Caco-2 (cell line): ENCODE results near the gene FOXE1. TPM values are rescaled to one million over a fixed set of nuclear protein-coding genes. Genes with fewer than 3 reads are reported as not detected.

Experiments used
- BruUV-seq: library from RNA; stranded (reverse); fragments of 400-500 nt; replicated peaks from 2 replicates; lab custom pipeline; 2021; lab: Mats Ljungman, UMichigan
- CTCF ChIA-PET: fragments of 300-600 bp; sonication (Branson Sonifier 250); formaldehyde crosslinking; loops from one replicate; lab custom pipeline; 2022; ENCODE audit warnings: antibody characterized with exemption; lab: Charles Lee
- POLR2A ChIA-PET: fragments of 300-600 bp; sonication (Branson Sonifier 250); formaldehyde crosslinking; loops from one replicate; lab custom pipeline; 2022; ENCODE audit warnings: antibody characterized with exemption; lab: Charles Lee
- DNase-seq, 2 experiments: peaks; one replicate each; pipeline versions ENCODE4 v3.0.0 to v3.0.0-alpha.2; 2020 to 2022
- H3K27me3 ChIP-seq: replicated peaks from 2 replicates; pipeline ENCODE4 v1.6.0; 2011; ENCODE audit warnings: low read length; ENCODE audit not compliant: control insufficient read depth, insufficient read depth
- H3K36me3 ChIP-seq: 2 replicates; pipeline ENCODE4 v1.5.1; 2011; ENCODE audit warnings: low read length; ENCODE audit not compliant: control insufficient read depth, insufficient read depth
- H3K4me1 ChIP-seq: fragments of 250-450 bp; sonication (Bioruptor Pico); 2 replicates; pipeline ENCODE4 v1.5.1; 2020; ENCODE audit warnings: mild to moderate bottlenecking
- H3K4me3 ChIP-seq: 2 replicates; pipeline ENCODE4 v1.5.1; 2011; ENCODE audit warnings: low read depth, mild to moderate bottlenecking, control low read depth, low read length
- H3K9me3 ChIP-seq: fragments of 250-450 bp; sonication (Bioruptor Pico); 2 replicates; pipeline ENCODE4 v1.5.1; 2020; ENCODE audit warnings: mild to moderate bottlenecking, moderate library complexity
- H3K27ac Mint-ChIP-seq: one replicate; pipeline ENCODE4 v1.8.0; 2022; ENCODE audit warnings: mixed read lengths; ENCODE audit not compliant: unreplicated experiment
- H3K27me3 Mint-ChIP-seq: one replicate; pipeline ENCODE4 v1.8.0; 2022; ENCODE audit warnings: mixed read lengths; ENCODE audit not compliant: insufficient read depth, unreplicated experiment
- H3K36me3 Mint-ChIP-seq: one replicate; pipeline ENCODE4 v1.8.0; 2022; ENCODE audit warnings: mild to moderate bottlenecking, mixed read lengths; ENCODE audit not compliant: insufficient read depth, unreplicated experiment
- H3K4me1 Mint-ChIP-seq: one replicate; pipeline ENCODE4 v1.8.0; 2022; ENCODE audit warnings: low read depth, mixed read lengths; ENCODE audit not compliant: unreplicated experiment
- H3K4me3 Mint-ChIP-seq: one replicate; pipeline ENCODE4 v1.8.0; 2022; ENCODE audit warnings: mild to moderate bottlenecking, moderate library complexity, mixed read lengths; ENCODE audit not compliant: unreplicated experiment
- H3K9me3 Mint-ChIP-seq: one replicate; pipeline ENCODE4 v1.8.0; 2022; ENCODE audit warnings: mixed read lengths; ENCODE audit not compliant: unreplicated experiment
- intact Hi-C: fragments of 100-400 bp; cut with micrococcal nuclease; formaldehyde crosslinking; loops from one replicate; pipeline ENCODE4 v1.10.0; 2022; ENCODE audit not compliant: unreplicated experiment
- total RNA-seq: library from RNA; stranded (reverse); gene quantifications from 2 replicates; pipeline ENCODE4 v1.2.3, GENCODE V29; 2022
- TF ChIP-seq, protein P1 (sequence below), 2 experiments: fragments of 200-600 bp in 1 of 2; IDR thresholded peaks; 1 replicate in 1 of 2; 2 replicates in 1 of 2; pipeline versions ENCODE4 v1.5.1 to v1.8.0; 2011 to 2022; ENCODE audit warnings: antibody characterized with exemption in 1 of 2, control low read depth in 1 of 2, inconsistent platforms in 1 of 2, low read depth in 1 of 2, low read length in 1 of 2, mild to moderate bottlenecking in 1 of 2, moderate library complexity in 1 of 2; ENCODE audit not compliant: insufficient read depth in 1 of 2, severe bottlenecking in 1 of 2, unreplicated experiment in 1 of 2

The FOXE1 gene
- total RNA-seq, 1 experiment from 2014 or later = not detected

DNA sequence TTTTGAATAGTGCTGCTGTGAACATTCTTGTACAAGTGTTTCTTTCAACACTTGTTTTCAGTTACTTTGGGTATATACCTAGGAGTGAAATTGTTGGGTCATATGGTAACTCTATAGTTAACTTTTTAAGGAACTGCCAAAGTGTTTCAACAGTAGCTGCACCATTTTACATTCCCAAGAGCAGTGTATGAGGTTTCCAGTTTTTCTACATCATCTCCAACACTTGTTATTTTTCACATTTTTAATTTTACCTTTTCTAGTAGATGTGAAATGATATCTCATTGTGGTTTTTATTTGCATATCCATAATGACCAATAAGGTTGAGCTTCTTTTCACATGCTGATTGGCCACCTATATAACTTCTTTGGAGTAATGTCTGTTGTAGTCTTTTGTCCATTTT, 40.0 kb upstream of the FOXE1 start:
- no TSS peak for BruUV-seq
- TF ChIP-seq, protein P1, sequence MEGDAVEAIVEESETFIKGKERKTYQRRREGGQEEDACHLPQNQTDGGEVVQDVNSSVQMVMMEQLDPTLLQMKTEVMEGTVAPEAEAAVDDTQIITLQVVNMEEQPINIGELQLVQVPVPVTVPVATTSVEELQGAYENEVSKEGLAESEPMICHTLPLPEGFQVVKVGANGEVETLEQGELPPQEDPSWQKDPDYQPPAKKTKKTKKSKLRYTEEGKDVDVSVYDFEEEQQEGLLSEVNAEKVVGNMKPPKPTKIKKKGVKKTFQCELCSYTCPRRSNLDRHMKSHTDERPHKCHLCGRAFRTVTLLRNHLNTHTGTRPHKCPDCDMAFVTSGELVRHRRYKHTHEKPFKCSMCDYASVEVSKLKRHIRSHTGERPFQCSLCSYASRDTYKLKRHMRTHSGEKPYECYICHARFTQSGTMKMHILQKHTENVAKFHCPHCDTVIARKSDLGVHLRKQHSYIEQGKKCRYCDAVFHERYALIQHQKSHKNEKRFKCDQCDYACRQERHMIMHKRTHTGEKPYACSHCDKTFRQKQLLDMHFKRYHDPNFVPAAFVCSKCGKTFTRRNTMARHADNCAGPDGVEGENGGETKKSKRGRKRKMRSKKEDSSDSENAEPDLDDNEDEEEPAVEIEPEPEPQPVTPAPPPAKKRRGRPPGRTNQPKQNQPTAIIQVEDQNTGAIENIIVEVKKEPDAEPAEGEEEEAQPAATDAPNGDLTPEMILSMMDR (IDR thresholded peaks at IDR 0.05; ENCODE audit: insufficient read depth in 1 of 2, low read depth in 1 of 2, low read length in 1 of 2, severe bottlenecking in 1 of 2, unreplicated experiment in 1 of 2) = no peak
- no peak overlapping the region for H3K4me3 ChIP-seq
- Mint-ChIP-seq H3K36me3 (peaks cover 5% of the 10 kb centered on the region), H3K27ac (no peak overlapping the region), H3K27me3 (peaks cover 3% of the 10 kb centered on the region), H3K4me1 (peaks cover 6% of the 10 kb centered on the region), H3K9me3 (peaks cover 10% of the 10 kb centered on the region), H3K4me3 (no peak overlapping the region)
- H3K9me3 ChIP-seq = 0 out of 2 replicates have a peak, but pooled peaks cover 4% of the 10 kb centered on the region
- H3K27me3 ChIP-seq = no peaks in the 10 kb centered on the region
- intact Hi-C loops = no loop called here
- H3K4me1 ChIP-seq = no peaks in the 10 kb centered on the region
- ChIA-PET CTCF (no interaction called here), POLR2A (no interaction called here)
- no peak for DNase-seq
- no peaks in the 10 kb centered on the region for H3K36me3 ChIP-seq

DNA sequence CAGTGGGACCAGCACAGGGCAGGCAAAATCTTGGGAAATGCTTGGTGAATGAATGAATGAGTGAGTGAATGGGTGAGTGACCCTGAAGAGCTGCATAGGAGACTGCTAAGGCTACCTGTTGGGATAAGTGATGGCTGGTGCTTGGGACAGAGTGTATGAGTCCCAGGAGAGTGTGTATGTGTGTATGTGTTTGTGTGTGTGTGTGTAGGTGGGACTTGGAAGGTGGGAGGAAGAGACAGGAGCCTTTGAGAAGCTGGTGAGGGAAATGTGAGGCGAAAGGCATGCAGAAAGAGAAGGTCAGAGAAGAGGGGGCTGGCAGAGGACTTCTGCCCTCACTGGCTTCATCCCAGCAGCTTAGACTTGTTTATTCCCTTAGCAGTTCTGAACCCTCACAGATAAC, 33.3 kb upstream of the FOXE1 start:
- Mint-ChIP-seq H3K4me1 (no peaks in the 10 kb centered on the region), H3K27me3 (peaks cover 3% of the 10 kb centered on the region), H3K27ac (no peak overlapping the region), H3K4me3 (no peak overlapping the region), H3K36me3 (no peaks in the 10 kb centered on the region), H3K9me3 (peaks cover 12% of the 10 kb centered on the region)
- POLR2A ChIA-PET = no interaction called here
- DNase-seq = no peak
- Histone ChIP-seq H3K36me3 (no peaks in the 10 kb centered on the region), H3K4me3 (no peak overlapping the region), H3K4me1 (no peaks in the 10 kb centered on the region), H3K9me3 (no peaks in the 10 kb centered on the region; the same call in 1 of the 2 replicates), H3K27me3 (no peaks in the 10 kb centered on the region)
- TF ChIP-seq, protein P1 (IDR thresholded peaks at IDR 0.05; ENCODE audit: insufficient read depth in 1 of 2, low read depth in 1 of 2, low read length in 1 of 2, severe bottlenecking in 1 of 2, unreplicated experiment in 1 of 2) = no peak
- no TSS peak for BruUV-seq
- intact Hi-C loops = no loop called here
- CTCF ChIA-PET = no interaction called here

DNA sequence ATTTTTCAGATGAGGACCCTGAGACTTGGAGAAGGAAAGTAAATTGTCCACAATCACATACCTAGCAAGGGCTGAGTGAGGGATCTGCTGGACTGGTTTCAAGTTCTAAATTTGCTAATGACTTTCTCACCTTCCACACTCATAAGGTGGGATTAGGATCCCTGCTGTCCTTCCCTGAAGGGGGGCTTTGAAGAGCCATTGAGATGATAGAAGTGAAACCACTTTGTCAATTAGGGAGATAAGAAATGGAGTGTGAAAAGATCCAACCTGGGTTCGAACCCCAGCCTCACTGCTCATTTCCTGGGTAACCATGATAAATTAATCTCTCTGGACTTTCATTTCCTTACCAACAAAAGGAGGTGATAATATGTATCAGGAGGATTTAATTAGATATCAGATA, 32.7 kb upstream of the FOXE1 start:
- Mint-ChIP-seq H3K27ac (no peak overlapping the region), H3K4me1 (no peaks in the 10 kb centered on the region), H3K4me3 (no peak overlapping the region), H3K27me3 (peaks cover 3% of the 10 kb centered on the region), H3K9me3 (peaks cover 12% of the 10 kb centered on the region), H3K36me3 (no peaks in the 10 kb centered on the region)
- Histone ChIP-seq H3K9me3 (no peaks in the 10 kb centered on the region; the same call in 1 of the 2 replicates), H3K4me1 (no peaks in the 10 kb centered on the region), H3K4me3 (no peak overlapping the region), H3K27me3 (no peaks in the 10 kb centered on the region), H3K36me3 (no peaks in the 10 kb centered on the region)
- intact Hi-C loops = no loop called here
- ChIA-PET CTCF (no interaction called here), POLR2A (no interaction called here)
- no peak for DNase-seq
- TF ChIP-seq, protein P1 (IDR thresholded peaks at IDR 0.05; ENCODE audit: insufficient read depth in 1 of 2, low read depth in 1 of 2, low read length in 1 of 2, severe bottlenecking in 1 of 2, unreplicated experiment in 1 of 2) = no peak
- BruUV-seq = no TSS peak
